Measurements from ENCODE around the gene OCA2. TPM values are rescaled to one million over a fixed set of nuclear protein-coding genes. Genes with fewer than 3 reads are reported as not detected.

The OCA2 gene
- total RNA-seq, 1 donor from 2014 or later, result 1.7 TPM

GRCh38 chr15:27744641-27745040, 354.5 kb downstream of the OCA2 start:
- no peak for TF ChIP-seq CTCF (IDR thresholded peaks at IDR 0.05; ENCODE audit: partially characterized antibody, unreplicated experiment)
- Mint-ChIP-seq H3K9me3 (ENCODE audit: unreplicated experiment) (peaks cover 5% of the 10 kb centered on the region), H3K27me3 (ENCODE audit: unreplicated experiment) (peaks cover 5% of the 10 kb centered on the region), H3K36me3 (ENCODE audit: unreplicated experiment) (peaks cover 14% of the 10 kb centered on the region), H3K4me1 (ENCODE audit: low read depth, unreplicated experiment) (peaks cover 2% of the 10 kb centered on the region), H3K4me3 (ENCODE audit: unreplicated experiment) (no peak overlapping the region), H3K27ac (ENCODE audit: unreplicated experiment) (no peak overlapping the region)
- DNase-seq, result no peak

DNA sequence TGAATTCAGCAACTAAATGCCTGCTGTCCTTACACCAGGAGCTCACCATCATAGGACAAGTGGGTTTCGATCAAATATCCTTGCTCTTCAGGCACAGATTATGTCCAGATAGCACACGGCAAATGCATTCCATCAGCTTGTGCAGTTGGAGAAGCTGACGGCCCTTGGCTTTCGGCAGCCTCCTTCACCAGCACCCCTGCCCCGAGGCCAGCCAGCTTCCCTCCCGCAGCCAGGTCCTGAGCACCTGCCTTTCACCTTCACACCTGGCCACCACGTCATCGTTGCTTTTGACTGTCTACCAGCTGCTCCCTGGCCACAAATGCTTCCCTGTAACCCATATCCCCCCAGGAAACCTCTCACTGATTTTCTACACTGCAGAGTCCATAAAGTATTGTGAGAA, 355.5 kb downstream of the OCA2 start:
- no peak for DNase-seq
- no peak for TF ChIP-seq CTCF (IDR thresholded peaks at IDR 0.05; ENCODE audit: partially characterized antibody, unreplicated experiment)
- Mint-ChIP-seq H3K9me3 (ENCODE audit: unreplicated experiment) (peaks cover 5% of the 10 kb centered on the region), H3K4me1 (ENCODE audit: low read depth, unreplicated experiment) (peaks cover 2% of the 10 kb centered on the region), H3K27ac (ENCODE audit: unreplicated experiment) (no peak overlapping the region), H3K27me3 (ENCODE audit: unreplicated experiment) (peaks cover 5% of the 10 kb centered on the region), H3K36me3 (ENCODE audit: unreplicated experiment) (peaks cover 16% of the 10 kb centered on the region), H3K4me3 (ENCODE audit: unreplicated experiment) (no peak overlapping the region)

- no peak for TF ChIP-seq CTCF (IDR thresholded peaks at IDR 0.05; ENCODE audit: partially characterized antibody, unreplicated experiment)
- Mint-ChIP-seq H3K4me1 (ENCODE audit: low read depth, unreplicated experiment) (peaks cover 2% of the 10 kb centered on the region), H3K36me3 (ENCODE audit: unreplicated experiment) (peaks cover 16% of the 10 kb centered on the region), H3K27ac (ENCODE audit: unreplicated experiment) (no peak overlapping the region), H3K4me3 (ENCODE audit: unreplicated experiment) (no peak overlapping the region), H3K27me3 (ENCODE audit: unreplicated experiment) (peaks cover 3% of the 10 kb centered on the region), H3K9me3 (ENCODE audit: unreplicated experiment) (peaks cover 6% of the 10 kb centered on the region)
- DNase-seq, result no peak
These were observed 356.2 kb downstream of the OCA2 start for GRCh38 chr15:27742751-27743477.

DNA sequence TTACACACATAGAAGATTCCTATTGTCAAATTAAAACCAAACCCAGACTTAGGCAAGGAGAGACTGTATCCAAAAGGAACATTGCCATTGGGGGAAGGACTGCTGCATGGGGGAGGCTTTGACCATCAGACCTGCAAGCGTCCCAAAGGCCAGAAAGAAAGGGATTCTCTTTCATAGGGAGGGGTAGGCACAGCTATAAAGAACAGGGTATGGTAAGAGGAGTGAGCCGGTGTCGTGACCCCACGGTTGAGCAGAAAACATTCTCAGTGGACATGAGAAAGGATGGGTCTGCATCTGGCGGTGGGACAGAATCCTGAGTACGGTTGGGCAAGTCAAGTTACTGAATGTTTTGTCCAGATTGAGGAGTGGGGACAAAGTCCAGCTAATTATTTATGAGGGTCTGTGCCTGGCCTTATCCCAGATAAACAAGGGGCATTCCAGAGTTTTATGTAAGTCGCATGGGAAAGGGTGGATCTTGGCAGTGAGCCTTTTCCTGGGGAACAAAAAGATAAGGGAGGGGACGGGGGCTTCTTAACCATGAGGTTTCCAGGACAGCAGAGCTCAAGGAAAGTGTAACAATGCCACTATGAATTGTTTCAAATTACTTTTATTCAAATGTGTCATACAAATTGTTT, 357.8 kb downstream of the OCA2 start:
- H3K4me1 Mint-ChIP-seq (ENCODE audit: low read depth, unreplicated experiment), result peaks cover 2% of the 10 kb centered on the region
- no peak for DNase-seq
- no peaks in the 10 kb centered on the region for H3K27me3 Mint-ChIP-seq (ENCODE audit: unreplicated experiment)
- peaks cover 4% of the 10 kb centered on the region for H3K9me3 Mint-ChIP-seq (ENCODE audit: unreplicated experiment)
- H3K27ac Mint-ChIP-seq (ENCODE audit: unreplicated experiment), result no peak overlapping the region
- no peak overlapping the region for H3K4me3 Mint-ChIP-seq (ENCODE audit: unreplicated experiment)
- H3K36me3 Mint-ChIP-seq (ENCODE audit: unreplicated experiment), result peaks cover 10% of the 10 kb centered on the region
- TF ChIP-seq CTCF (IDR thresholded peaks at IDR 0.05; ENCODE audit: partially characterized antibody, unreplicated experiment), result no peak

Data from glutamatergic neuron (in vitro differentiated cells).